HG03280 (cell line): ENCODE data around the gene EXD1.

Experiments
- ATAC-seq: cut with Tn5 transposase; IDR thresholded peaks from one replicate; pipeline ENCODE4 v1.9.1; 2021; ENCODE audit warnings: mild to moderate bottlenecking, moderate library complexity; ENCODE audit not compliant: unreplicated experiment

The EXD1 gene

GRCh38 chr15:41231422-41232226 is 1.1 kb upstream of the EXD1 start:
- ATAC-seq: peak; percentile 38

GRCh38 chr15:41230345-41230649 is 260 bp downstream of the EXD1 start:
- no peak for ATAC-seq

GRCh38 chr15:41219381-41219780 is 11.2 kb downstream of the EXD1 start:
- no peak for ATAC-seq

- ATAC-seq: no peak
These were observed 11.7 kb downstream of the EXD1 start for GRCh38 chr15:41218851-41219250.

GRCh38 chr15:41215708-41216107 is 14.8 kb downstream of the EXD1 start:
- ATAC-seq: no peak

- ATAC-seq: no peak
These were observed 22.7 kb downstream of the EXD1 start for GRCh38 chr15:41207687-41208448.

- no peak for ATAC-seq
These were observed 25.2 kb downstream of the EXD1 start for GRCh38 chr15:41205315-41205714.

- ATAC-seq: no peak
These were observed 27.2 kb downstream of the EXD1 start for GRCh38 chr15:41203395-41203794.

GRCh38 chr15:41199470-41199869 is 31.1 kb downstream of the EXD1 start:
- ATAC-seq: no peak

GRCh38 chr15:41194444-41194843 is 36.1 kb downstream of the EXD1 start:
- ATAC-seq: no peak

- no peak for ATAC-seq
These were observed 47.0 kb downstream of the EXD1 start for GRCh38 chr15:41183581-41183980.

GRCh38 chr15:41182266-41182665 is 48.3 kb downstream of the EXD1 start:
- ATAC-seq: no peak

GRCh38 chr15:41180206-41180789 is 50.3 kb downstream of the EXD1 start:
- no peak for ATAC-seq

- no peak for ATAC-seq
These were observed 60.8 kb downstream of the EXD1 start for GRCh38 chr15:41169781-41170180.

GRCh38 chr15:41169086-41169485 is 61.5 kb downstream of the EXD1 start:
- ATAC-seq: no peak

GRCh38 chr15:41161736-41162135 is 68.8 kb downstream of the EXD1 start:
- ATAC-seq: no peak

GRCh38 chr15:41161336-41161735 is 69.2 kb downstream of the EXD1 start:
- ATAC-seq: no peak

- no peak for ATAC-seq
These were observed 69.8 kb downstream of the EXD1 start for GRCh38 chr15:41160639-41161315.

- ATAC-seq: no peak
These were observed 76.1 kb downstream of the EXD1 start for GRCh38 chr15:41154412-41154811.

- ATAC-seq: no peak
These were observed 76.8 kb downstream of the EXD1 start for GRCh38 chr15:41153733-41154132.

GRCh38 chr15:41151451-41152005 is 79.0 kb downstream of the EXD1 start:
- no peak for ATAC-seq
